ENCODE measurements around the gene HOXC5.

HOXC5 gene

DNA sequence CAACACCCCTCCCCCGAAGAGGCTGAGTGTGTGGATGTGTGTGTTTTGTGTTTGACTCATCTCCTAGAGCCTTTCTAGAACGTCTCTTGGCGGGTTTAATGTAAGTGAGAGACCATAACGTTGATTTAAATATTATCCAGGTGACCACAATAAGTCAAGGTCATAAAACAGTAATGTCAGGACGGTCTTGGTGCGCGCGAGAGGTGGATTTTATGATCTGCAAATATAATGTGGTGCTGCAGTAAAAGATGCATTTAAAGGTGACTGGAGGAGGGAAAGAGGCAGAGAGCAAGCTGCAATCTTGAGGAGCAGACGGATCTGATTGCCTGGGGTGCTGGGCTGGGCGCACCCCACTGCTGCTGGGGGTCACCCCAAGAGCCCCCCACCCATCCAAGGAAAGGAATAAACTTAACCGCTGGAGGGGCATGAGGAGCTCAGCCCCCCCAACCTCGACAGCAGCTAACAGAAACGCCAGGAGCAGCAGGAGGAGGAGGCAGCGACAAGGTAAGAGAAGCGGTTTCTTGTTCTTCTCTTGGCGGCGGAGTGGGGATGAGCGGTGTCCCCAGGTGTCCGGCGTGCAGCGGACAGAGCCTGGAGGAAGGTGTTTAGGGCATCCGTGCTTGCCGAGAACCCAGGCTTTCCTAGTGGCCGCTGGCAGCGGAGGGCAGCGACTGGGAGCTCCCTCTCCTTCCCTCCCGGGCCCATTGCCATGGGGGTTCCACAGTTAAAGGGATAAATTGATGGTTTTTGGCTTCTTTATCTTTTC is 42.4 kb upstream of the HOXC5 start:
- no peak overlapping the region for H3K4me3 ChIP-seq (ENCODE audit: low read length)
- peaks cover 100% of the 10 kb centered on the region for H3K27me3 ChIP-seq (ENCODE audit: insufficient read depth, low read length)
- peaks cover 6% of the 10 kb centered on the region; the same call in 1 of the 2 replicates for H3K9me3 ChIP-seq (ENCODE audit: insufficient read depth, low read depth, low read length)
- H3K4me1 ChIP-seq (ENCODE audit: insufficient read depth, low read length): no peaks in the 10 kb centered on the region
- no peak overlapping the region for H3K27ac ChIP-seq (ENCODE audit: low read length)
- H3K36me3 ChIP-seq (ENCODE audit: insufficient read depth, low read depth, low read length): no peaks in the 10 kb centered on the region
- H3K9ac ChIP-seq (ENCODE audit: low read depth, low read length): no peak overlapping the region

DNA sequence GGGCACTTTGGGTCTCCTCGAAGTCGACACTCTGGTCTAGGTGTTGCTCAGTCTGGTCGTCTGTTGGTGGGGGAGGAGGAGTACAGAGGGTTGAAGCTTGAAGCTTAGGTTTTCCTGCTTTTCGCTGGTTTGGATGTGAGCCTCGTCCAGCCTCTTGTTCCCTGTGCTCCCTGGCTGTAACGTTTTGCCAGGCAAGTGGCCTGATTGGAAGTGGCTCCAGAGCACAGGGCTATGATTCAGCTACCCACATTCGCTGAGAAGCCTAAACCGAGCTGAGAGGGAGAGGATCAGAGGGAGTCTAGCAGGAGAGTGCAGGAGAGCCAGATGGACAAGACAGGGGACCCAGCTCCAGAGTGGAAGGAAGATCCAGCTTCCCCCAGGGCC is 41.8 kb upstream of the HOXC5 start:
- peaks cover 5% of the 10 kb centered on the region; the same call in 1 of the 2 replicates for H3K9me3 ChIP-seq (ENCODE audit: insufficient read depth, low read depth, low read length)
- H3K36me3 ChIP-seq (ENCODE audit: insufficient read depth, low read depth, low read length): no peaks in the 10 kb centered on the region
- no peak overlapping the region for H3K27ac ChIP-seq (ENCODE audit: low read length)
- H3K4me1 ChIP-seq (ENCODE audit: insufficient read depth, low read length): peaks cover under 1% of the 10 kb centered on the region; the same call in 1 of the 2 replicates
- H3K27me3 ChIP-seq (ENCODE audit: insufficient read depth, low read length): peaks cover 100% of the 10 kb centered on the region
- H3K4me3 ChIP-seq (ENCODE audit: low read length): no peak overlapping the region
- H3K9ac ChIP-seq (ENCODE audit: low read depth, low read length): no peak overlapping the region

DNA sequence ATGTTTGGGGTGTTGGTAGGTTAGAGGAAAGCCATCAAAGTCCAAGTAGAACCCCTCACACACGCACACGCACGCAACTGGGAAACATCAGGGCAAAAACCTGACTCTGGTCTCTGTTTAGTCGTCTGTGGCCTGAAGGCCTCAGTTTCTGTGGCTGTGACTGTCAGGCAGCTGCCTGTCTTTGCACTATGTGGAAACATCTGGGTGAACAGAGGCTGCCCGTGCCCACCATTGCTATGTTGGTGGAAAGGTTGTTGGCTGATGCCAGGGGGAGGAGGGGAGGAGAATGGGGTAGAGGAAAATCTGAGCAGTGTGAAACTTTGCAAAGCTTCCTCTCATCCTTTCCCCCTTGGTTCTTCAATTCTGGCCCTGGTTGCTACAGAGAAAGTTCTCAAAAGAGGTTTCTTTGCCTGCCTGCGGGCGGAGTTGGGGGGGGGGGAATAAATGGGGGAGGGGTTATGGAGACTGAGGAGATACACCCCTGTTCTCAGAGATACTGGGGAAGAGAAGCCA is 40.4 kb upstream of the HOXC5 start:
- peaks cover 2% of the 10 kb centered on the region; the same call in 1 of the 2 replicates for H3K4me1 ChIP-seq (ENCODE audit: insufficient read depth, low read length)
- H3K27me3 ChIP-seq (ENCODE audit: insufficient read depth, low read length): peaks cover 100% of the 10 kb centered on the region
- H3K4me3 ChIP-seq (ENCODE audit: low read length): no peak overlapping the region
- H3K9ac ChIP-seq (ENCODE audit: low read depth, low read length): no peak overlapping the region
- H3K9me3 ChIP-seq (ENCODE audit: insufficient read depth, low read depth, low read length): peaks cover 14% of the 10 kb centered on the region; the same call in 1 of the 2 replicates
- no peak overlapping the region for H3K27ac ChIP-seq (ENCODE audit: low read length)
- H3K36me3 ChIP-seq (ENCODE audit: insufficient read depth, low read depth, low read length): no peaks in the 10 kb centered on the region

DNA sequence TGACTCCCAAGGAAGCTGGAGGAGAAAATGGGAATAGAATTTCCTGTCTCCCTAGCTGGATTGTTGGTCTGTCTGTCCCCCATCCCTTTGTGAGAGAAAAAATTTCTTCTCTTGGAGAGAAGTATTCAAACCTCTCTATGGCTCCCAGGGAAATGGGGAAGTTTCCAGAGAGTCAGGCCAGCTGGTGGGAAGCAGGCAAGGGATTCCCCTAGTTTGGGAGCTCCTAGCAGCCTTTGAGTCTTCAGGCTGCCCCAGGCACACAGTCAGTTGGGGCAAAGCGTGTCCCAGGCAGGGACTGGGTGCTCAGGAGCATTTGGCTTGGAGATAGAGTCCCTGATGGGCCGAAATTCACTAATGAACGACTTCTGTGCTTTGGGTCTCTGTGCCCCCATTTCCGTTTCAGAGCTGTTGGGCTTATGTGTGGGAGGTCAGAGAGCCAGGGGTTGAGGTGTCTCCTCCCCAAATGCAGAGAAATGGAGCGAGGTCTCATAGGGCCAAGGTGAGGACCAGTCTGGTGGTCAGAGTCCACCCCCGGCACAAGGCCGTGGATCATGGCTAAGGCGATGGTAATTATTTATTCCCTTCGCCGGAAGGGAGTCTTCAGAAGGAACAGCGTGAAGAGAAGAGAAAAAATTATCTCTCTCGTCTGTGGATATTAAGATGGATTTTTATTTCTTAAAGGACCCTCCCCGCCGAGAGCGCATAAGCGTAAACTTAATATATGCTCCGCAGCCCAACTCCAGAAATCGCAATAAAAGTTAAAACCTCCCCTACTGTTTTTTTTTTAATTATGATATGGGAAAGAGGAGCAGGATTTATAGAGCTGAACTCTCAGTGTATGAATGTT is 39.5 kb upstream of the HOXC5 start:
- H3K4me1 ChIP-seq (ENCODE audit: insufficient read depth, low read length): peaks cover 2% of the 10 kb centered on the region; the same call in 1 of the 2 replicates
- H3K36me3 ChIP-seq (ENCODE audit: insufficient read depth, low read depth, low read length): no peaks in the 10 kb centered on the region
- H3K4me3 ChIP-seq (ENCODE audit: low read length): no peak overlapping the region
- H3K27ac ChIP-seq (ENCODE audit: low read length): no peak overlapping the region
- H3K9me3 ChIP-seq (ENCODE audit: insufficient read depth, low read depth, low read length): peaks cover 14% of the 10 kb centered on the region; the same call in 1 of the 2 replicates
- no peak overlapping the region for H3K9ac ChIP-seq (ENCODE audit: low read depth, low read length)
- peaks cover 100% of the 10 kb centered on the region for H3K27me3 ChIP-seq (ENCODE audit: insufficient read depth, low read length)

DNA sequence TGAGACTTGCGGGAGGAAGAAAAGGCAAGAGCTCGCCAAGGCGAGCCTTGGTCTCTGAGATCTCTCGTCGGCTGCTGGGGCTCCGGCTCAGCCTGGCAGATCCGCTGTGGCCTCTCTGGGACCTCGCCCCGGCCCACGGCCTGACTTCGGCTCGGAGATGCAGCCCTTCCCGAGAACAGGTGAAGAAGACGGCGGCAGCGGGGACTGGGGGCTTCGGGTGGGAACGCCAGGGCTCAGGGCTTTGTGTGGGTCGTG is 38.9 kb upstream of the HOXC5 start:
- H3K27me3 ChIP-seq (ENCODE audit: insufficient read depth, low read length): peaks cover 100% of the 10 kb centered on the region
- H3K9ac ChIP-seq (ENCODE audit: low read depth, low read length): no peak overlapping the region
- no peak overlapping the region for H3K4me3 ChIP-seq (ENCODE audit: low read length)
- no peaks in the 10 kb centered on the region for H3K36me3 ChIP-seq (ENCODE audit: insufficient read depth, low read depth, low read length)
- no peak overlapping the region for H3K27ac ChIP-seq (ENCODE audit: low read length)
- peaks cover 14% of the 10 kb centered on the region; the same call in 1 of the 2 replicates for H3K9me3 ChIP-seq (ENCODE audit: insufficient read depth, low read depth, low read length)
- H3K4me1 ChIP-seq (ENCODE audit: insufficient read depth, low read length): peaks cover 2% of the 10 kb centered on the region; the same call in 1 of the 2 replicates

DNA sequence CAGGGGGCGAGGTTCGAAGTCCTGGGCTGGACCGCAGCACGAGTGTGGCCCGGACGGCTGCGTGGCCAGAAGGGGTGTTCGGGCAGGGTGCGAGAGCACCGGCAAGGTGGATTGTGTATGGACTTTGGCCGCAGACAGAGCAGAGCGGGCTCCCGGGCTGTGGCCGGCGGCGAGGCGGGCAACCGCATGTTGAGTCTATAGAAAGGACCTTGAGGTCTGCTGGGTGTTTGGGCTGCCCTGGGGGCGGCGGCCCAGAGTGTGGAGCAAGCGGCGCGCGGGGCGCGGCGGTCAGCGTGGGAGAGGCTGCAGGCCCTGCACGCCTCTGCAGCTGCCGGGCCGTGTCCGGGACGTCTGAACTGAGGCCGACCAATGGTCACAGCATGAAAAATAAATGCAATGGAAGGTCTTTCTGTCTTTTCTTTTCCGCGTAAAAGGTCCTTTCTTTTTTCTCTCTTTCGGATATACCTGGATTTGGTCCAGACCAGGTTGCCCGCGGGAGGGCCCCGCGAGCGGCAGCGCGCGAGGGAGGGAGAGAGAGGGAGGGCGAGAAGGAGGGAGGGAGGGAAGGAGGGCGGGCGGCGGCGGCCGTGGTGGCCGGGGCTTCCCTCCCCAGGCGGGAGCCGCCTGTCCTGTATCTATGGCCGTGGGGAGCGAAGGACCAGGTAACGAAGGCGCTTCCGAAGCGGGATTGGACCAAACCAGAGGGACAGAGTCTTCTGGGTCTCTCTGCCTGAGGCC is 38.4 kb upstream of the HOXC5 start:
- H3K27me3 ChIP-seq (ENCODE audit: insufficient read depth, low read length): peaks cover 100% of the 10 kb centered on the region
- H3K4me3 ChIP-seq (ENCODE audit: low read length): no peak overlapping the region
- peaks cover 2% of the 10 kb centered on the region; the same call in 1 of the 2 replicates for H3K4me1 ChIP-seq (ENCODE audit: insufficient read depth, low read length)
- no peak overlapping the region for H3K9ac ChIP-seq (ENCODE audit: low read depth, low read length)
- no peak overlapping the region for H3K27ac ChIP-seq (ENCODE audit: low read length)
- no peaks in the 10 kb centered on the region for H3K36me3 ChIP-seq (ENCODE audit: insufficient read depth, low read depth, low read length)
- H3K9me3 ChIP-seq (ENCODE audit: insufficient read depth, low read depth, low read length): peaks cover 14% of the 10 kb centered on the region; the same call in 1 of the 2 replicates

DNA sequence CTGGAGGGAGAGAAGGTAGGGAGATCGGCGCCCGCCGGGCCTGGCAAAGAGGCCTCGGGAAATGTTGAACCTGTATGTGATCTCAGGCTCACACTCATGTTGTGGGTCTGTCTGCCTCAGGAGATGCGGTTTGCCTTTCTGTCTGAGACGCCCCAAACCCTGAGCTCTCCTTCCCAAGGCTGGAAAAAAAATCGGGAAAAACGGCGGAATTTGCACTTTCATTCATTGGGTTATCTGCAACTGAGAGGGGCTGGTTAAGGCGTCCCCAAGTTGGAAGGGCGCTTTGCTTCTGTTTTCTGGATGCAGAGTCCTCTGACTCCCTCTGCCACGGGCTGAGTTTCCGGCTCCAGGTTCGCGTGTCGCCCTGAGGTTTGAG is 37.9 kb upstream of the HOXC5 start:
- no peak overlapping the region for H3K4me3 ChIP-seq (ENCODE audit: low read length)
- no peaks in the 10 kb centered on the region for H3K36me3 ChIP-seq (ENCODE audit: insufficient read depth, low read depth, low read length)
- H3K27ac ChIP-seq (ENCODE audit: low read length): no peak overlapping the region
- H3K9ac ChIP-seq (ENCODE audit: low read depth, low read length): no peak overlapping the region
- H3K9me3 ChIP-seq (ENCODE audit: insufficient read depth, low read depth, low read length): peaks cover 17% of the 10 kb centered on the region; the same call in 1 of the 2 replicates
- peaks cover 100% of the 10 kb centered on the region for H3K27me3 ChIP-seq (ENCODE audit: insufficient read depth, low read length)
- peaks cover 2% of the 10 kb centered on the region; the same call in 1 of the 2 replicates for H3K4me1 ChIP-seq (ENCODE audit: insufficient read depth, low read length)

DNA sequence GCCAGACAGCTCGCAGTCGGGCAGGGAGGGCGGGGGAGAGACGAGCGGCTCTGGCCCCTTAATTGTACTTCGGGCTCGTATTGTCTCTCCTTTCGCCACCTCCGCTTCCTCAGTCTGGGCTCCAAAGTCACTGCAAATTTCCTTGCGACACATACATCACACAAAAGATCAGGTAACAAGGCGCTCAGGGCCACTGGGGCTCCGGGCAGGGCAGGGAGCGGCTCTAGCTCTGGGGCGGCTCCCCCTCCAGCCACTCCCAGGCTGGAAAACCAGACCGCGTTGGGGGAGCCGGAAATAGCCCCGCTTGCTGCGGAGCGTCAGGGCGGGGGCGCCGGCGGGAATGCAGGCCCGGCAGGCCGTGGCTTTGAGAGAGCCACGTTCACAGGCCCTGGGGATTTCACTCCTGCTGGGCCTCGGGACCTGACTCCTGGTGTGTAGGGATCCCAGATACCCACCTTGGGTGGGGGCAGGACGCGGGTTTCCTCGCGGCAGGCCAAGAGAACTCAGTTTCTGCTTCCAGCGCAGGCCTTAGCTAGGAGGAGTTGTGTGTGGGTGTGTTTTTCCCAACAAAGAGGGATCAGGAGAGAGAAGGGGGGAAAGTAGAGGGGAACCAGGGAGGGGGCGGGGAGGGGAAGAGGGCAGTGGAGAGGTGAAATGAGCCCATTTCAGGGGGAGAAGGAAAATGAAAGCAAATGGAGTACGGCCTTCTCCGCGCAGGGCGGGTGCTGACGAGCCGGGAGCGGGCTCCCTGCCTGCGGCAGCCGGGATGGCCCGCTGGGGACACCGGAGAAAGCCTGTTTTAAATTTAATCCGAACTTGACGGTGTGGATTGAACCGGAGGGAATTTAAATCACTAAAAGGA is 37.2 kb upstream of the HOXC5 start:
- H3K27ac ChIP-seq (ENCODE audit: low read length): no peak overlapping the region
- H3K9me3 ChIP-seq (ENCODE audit: insufficient read depth, low read depth, low read length): peaks cover 17% of the 10 kb centered on the region; the same call in 1 of the 2 replicates
- peaks cover 2% of the 10 kb centered on the region; the same call in 1 of the 2 replicates for H3K4me1 ChIP-seq (ENCODE audit: insufficient read depth, low read length)
- H3K27me3 ChIP-seq (ENCODE audit: insufficient read depth, low read length): peaks cover 100% of the 10 kb centered on the region
- H3K36me3 ChIP-seq (ENCODE audit: insufficient read depth, low read depth, low read length): no peaks in the 10 kb centered on the region
- no peak overlapping the region; the same call in 1 of the 2 replicates for H3K4me3 ChIP-seq (ENCODE audit: low read length)
- no peak overlapping the region for H3K9ac ChIP-seq (ENCODE audit: low read depth, low read length)

DNA sequence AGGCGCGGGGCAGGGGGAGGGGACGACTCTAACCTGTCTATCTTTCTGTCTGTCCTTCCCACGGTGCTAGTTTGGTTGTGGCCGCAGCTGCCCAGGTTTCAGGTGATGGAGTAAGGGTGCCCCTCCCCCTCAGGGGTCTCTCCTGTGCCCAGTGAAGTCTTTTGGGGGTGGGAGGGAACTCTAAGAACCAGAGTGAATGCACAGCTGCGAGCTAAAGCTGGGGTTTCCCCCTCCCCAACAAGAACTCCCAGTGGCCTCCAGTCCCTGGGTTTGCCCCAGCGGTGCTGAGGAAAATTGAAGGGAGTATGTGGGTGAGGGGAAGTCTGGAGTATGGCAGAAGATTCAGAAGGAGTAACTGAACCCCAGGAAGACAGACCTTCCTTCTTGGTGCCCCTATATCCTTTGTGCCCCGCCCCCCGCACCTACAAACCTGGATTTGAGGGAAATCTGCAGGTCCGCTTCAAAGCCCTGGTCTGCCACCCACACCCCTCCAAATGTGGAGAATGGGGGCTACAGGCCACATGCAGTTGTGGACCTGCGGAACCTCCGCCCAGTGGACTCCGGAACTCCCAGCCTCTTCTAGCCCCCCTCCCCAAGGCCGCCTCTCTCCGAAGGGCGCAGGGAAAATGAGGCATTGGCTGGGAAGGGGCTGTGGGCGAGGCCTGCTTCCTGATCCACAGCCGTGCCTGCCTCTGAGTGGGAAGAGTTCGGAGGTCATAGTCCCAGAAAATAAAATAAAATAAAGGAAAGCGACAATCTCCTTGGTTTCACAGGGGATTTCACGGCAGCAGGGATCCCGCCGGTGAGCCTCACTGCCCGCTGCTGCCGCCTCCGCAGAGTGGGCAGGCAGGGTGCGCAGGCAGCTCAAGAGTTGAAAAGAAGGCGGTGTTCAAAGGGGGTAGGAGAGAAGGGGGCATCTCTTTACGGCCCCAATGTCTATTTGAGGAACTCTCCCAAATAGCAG is 36.3 kb upstream of the HOXC5 start:
- H3K4me3 ChIP-seq (ENCODE audit: low read length): no peak overlapping the region; the same call in 1 of the 2 replicates
- no peak overlapping the region for H3K27ac ChIP-seq (ENCODE audit: low read length)
- peaks cover 2% of the 10 kb centered on the region; the same call in 1 of the 2 replicates for H3K4me1 ChIP-seq (ENCODE audit: insufficient read depth, low read length)
- no peaks in the 10 kb centered on the region for H3K36me3 ChIP-seq (ENCODE audit: insufficient read depth, low read depth, low read length)
- peaks cover 17% of the 10 kb centered on the region; the same call in 1 of the 2 replicates for H3K9me3 ChIP-seq (ENCODE audit: insufficient read depth, low read depth, low read length)
- no peak overlapping the region for H3K9ac ChIP-seq (ENCODE audit: low read depth, low read length)
- H3K27me3 ChIP-seq (ENCODE audit: insufficient read depth, low read length): peaks cover 100% of the 10 kb centered on the region
